ENCODE measurements around the gene LDLRAD4. TPM values are rescaled to one million over a fixed set of nuclear protein-coding genes. Genes with fewer than 3 reads are reported as not detected.

LDLRAD4 gene
- total and polyA plus RNA-seq, 12 donors, result 3.9 to 64.5 (median 36.0) TPM

- H3K36me3 ChIP-seq (replicated peaks in 1 of 2), result no peaks in the 10 kb centered on the region
- H3K9me3 ChIP-seq (replicated peaks in 1 of 3), result no peaks in the 10 kb centered on the region
- H3K4me1 ChIP-seq (replicated peaks in 1 of 2), result peaks cover 0 to 9% of the 10 kb centered on the region in 2 donors
- no peak for DNase-seq
- WGBS, 4 donors, result 73 to 86% (median 84%) methylated on average over 6 to 7 of the region's 7 CpGs
- H3K4me3 ChIP-seq, result no peak overlapping the region
- TF ChIP-seq, protein P1, sequence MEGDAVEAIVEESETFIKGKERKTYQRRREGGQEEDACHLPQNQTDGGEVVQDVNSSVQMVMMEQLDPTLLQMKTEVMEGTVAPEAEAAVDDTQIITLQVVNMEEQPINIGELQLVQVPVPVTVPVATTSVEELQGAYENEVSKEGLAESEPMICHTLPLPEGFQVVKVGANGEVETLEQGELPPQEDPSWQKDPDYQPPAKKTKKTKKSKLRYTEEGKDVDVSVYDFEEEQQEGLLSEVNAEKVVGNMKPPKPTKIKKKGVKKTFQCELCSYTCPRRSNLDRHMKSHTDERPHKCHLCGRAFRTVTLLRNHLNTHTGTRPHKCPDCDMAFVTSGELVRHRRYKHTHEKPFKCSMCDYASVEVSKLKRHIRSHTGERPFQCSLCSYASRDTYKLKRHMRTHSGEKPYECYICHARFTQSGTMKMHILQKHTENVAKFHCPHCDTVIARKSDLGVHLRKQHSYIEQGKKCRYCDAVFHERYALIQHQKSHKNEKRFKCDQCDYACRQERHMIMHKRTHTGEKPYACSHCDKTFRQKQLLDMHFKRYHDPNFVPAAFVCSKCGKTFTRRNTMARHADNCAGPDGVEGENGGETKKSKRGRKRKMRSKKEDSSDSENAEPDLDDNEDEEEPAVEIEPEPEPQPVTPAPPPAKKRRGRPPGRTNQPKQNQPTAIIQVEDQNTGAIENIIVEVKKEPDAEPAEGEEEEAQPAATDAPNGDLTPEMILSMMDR (IDR thresholded peaks at IDR 0.05), result no peak
- no peak for TF ChIP-seq POLR2A (IDR thresholded peaks at IDR 0.05)
- H3K27ac ChIP-seq, result no peak overlapping the region
- no peaks in the 10 kb centered on the region for H3K27me3 ChIP-seq
- intact Hi-C loops (cut with DNase I), result no loop called here
Measured at GRCh38 chr18:13291745-13292447, 73.3 kb downstream of the LDLRAD4 start.

- DNase-seq, result no peak
- TF ChIP-seq POLR2A (IDR thresholded peaks at IDR 0.05), result no peak
- TF ChIP-seq, protein P1 (IDR thresholded peaks at IDR 0.05), result no peak
- 88 to 94% (median 93%) methylated on average over 12 of the region's 12 CpGs for WGBS, 4 donors
Measured at GRCh38 chr18:13292736-13293135, 74.2 kb downstream of the LDLRAD4 start.

DNA sequence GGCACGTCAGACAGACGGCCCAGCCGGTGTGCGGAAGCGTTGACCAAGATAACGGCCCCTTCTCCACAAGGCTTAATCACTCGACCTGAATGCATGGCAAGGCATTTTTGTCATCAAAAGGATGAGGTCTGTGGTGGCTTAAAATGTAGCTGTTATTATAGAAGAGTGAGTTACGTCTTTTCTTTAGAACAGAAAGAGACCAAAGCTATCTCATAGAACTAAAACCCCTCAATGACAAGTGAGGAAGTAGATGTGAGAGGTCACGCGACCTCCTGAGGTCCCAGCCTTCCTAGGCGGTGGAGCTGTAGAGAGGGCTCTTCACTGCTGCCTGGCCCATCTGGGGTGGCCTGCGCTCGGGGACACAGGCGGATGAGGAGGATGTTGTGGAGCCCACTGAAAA, 75.7 kb downstream of the LDLRAD4 start:
- Histone ChIP-seq H3K27me3 (no peaks in the 10 kb centered on the region), H3K36me3 (replicated peaks in 1 of 2) (no peaks in the 10 kb centered on the region), H3K27ac (no peak overlapping the region), H3K4me1 (replicated peaks in 1 of 2) (peaks cover 0 to 2% of the 10 kb centered on the region in 2 donors), H3K4me3 (no peak overlapping the region), H3K9me3 (replicated peaks in 1 of 3) (no peaks in the 10 kb centered on the region)
- TF ChIP-seq POLR2A (IDR thresholded peaks at IDR 0.05), result no peak
- TF ChIP-seq, protein P1 (IDR thresholded peaks at IDR 0.05), result no peak
- no peak for DNase-seq
- intact Hi-C loops (cut with DNase I), result no loop called here
- WGBS, 4 donors, result 88 to 94% (median 91%) methylated on average over 14 of the region's 14 CpGs

More at GRCh38 chr18:13292736-13293135, 74.2 kb downstream of the LDLRAD4 start:
- H3K4me1 ChIP-seq (replicated peaks in 1 of 2), result peaks cover 0 to 9% of the 10 kb centered on the region in 2 donors
- no peaks in the 10 kb centered on the region for H3K9me3 ChIP-seq (replicated peaks in 1 of 3)
- no peak overlapping the region for H3K4me3 ChIP-seq
- no peak overlapping the region for H3K27ac ChIP-seq
- no peaks in the 10 kb centered on the region for H3K27me3 ChIP-seq
- H3K36me3 ChIP-seq (replicated peaks in 1 of 2), result no peaks in the 10 kb centered on the region
- intact Hi-C loops (cut with DNase I), result no loop called here

DNA sequence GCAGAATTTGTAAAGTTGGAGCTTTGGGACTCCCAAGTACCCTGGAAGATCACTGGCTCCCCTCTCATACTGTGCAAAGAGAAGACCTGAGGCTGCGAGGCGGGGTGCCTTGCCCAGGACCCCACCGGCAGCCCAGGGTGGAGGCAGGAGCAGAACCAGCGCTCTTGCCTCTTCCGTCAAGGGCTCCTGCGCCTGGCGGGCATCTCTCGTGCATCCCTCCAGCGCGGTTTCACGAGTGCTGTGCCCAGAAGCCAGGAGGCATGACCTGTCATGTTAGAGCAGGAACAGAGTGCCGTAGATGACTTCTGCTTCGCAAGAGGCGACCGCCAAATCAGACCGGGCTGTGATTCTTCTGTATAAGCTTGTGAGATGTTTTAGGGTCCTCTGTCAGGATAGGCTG, 77.3 kb downstream of the LDLRAD4 start:
- no peaks in the 10 kb centered on the region for H3K36me3 ChIP-seq (replicated peaks in 1 of 2)
- no peaks in the 10 kb centered on the region for H3K27me3 ChIP-seq
- TF ChIP-seq, protein P1 (IDR thresholded peaks at IDR 0.05), result no peak
- TF ChIP-seq POLR2A (IDR thresholded peaks at IDR 0.05), result no peak
- no peak overlapping the region for H3K27ac ChIP-seq
- no peak for DNase-seq
- no peaks in the 10 kb centered on the region for H3K9me3 ChIP-seq (replicated peaks in 1 of 3)
- peaks cover 0 to 5% of the 10 kb centered on the region in 2 donors for H3K4me1 ChIP-seq (replicated peaks in 1 of 2)
- no peak overlapping the region for H3K4me3 ChIP-seq
- WGBS, 4 donors, result 93 to 99% (median 95%) methylated on average over 15 to 16 of the region's 16 CpGs
- intact Hi-C loops (cut with DNase I), result no loop called here
